Measurements from ENCODE around the gene KCNAB1.

GRCh38 chr3:156404217-156404616 lies 283.8 kb downstream of the KCNAB1 start:
- TF ChIP-seq CTCF (IDR thresholded peaks at IDR 0.05) (no peak), MAX (CRISPR knock-in tag; IDR thresholded peaks at IDR 0.05) (no peak), HMGXB4 (CRISPR knock-in tag; IDR thresholded peaks at IDR 0.05) (no peak), ZNF121 (CRISPR knock-in tag; IDR thresholded peaks at IDR 0.05) (no peak), ESRRA (CRISPR knock-in tag; IDR thresholded peaks at IDR 0.05; ENCODE audit: borderline replicate concordance) (no peak), FOXP4 (CRISPR knock-in tag; IDR thresholded peaks at IDR 0.05) (no peak), CREB1 (CRISPR knock-in tag; IDR thresholded peaks at IDR 0.05) (no peak), USF1 (CRISPR knock-in tag; IDR thresholded peaks at IDR 0.05) (no peak), ZBTB21 (CRISPR knock-in tag; IDR thresholded peaks at IDR 0.05; ENCODE audit: borderline replicate concordance) (no peak)

All from WTC11 (cell line).